Naive thymus-derived CD8-positive, alpha-beta T cell (primary cell): ENCODE measurements around the gene IWS1. TPM values are rescaled to one million over a fixed set of nuclear protein-coding genes. Genes with fewer than 3 reads are reported as not detected.
A peak's percentile ranks its signal among the peaks of the same experiment; 100 is the strongest.

ENCODE experiments used
- ATAC-seq, 2 donors: fragments of 150-1000 bp; cut with Tn5 transposase in 1 of 2; sonication (Bioruptor Pico), chemical (Tn5 transposase) in 1 of 2; 1 replicate in 1 of 2; 2 replicates in 1 of 2; pipeline ENCODE4 v1.10.0; 2021; ENCODE audit warnings: mild to moderate bottlenecking in 2 of 2, moderate library complexity in 2 of 2
- POLR2A ChIA-PET: fragments of 350-600 bp; sonication (Branson Sonifier 250); formaldehyde crosslinking; loops from one replicate; lab custom pipeline; 2021; ENCODE audit warnings: antibody characterized with exemption; lab: Charles Lee
- DNase-seq, 10 donors: peaks; one replicate each; pipeline versions ENCODE4 v3.0.0 to v3.0.0-alpha.2; 2020 to 2022
- H3K27ac Mint-ChIP-seq, 10 donors: one replicate each; pipeline ENCODE4 v1.8.0; 2020 to 2022; ENCODE audit warnings: mild to moderate bottlenecking in 10 of 10, mixed read lengths in 10 of 10, moderate library complexity in 4 of 10, inconsistent platforms in 1 of 10
- H3K27me3 Mint-ChIP-seq, 5 donors: one replicate each; pipeline ENCODE4 v1.8.0; 2021 to 2022; ENCODE audit warnings: mixed read lengths in 5 of 5
- H3K36me3 Mint-ChIP-seq, 3 donors: one replicate each; pipeline ENCODE4 v1.8.0; 2020 to 2022; ENCODE audit warnings: mixed read lengths in 3 of 3, mild to moderate bottlenecking in 2 of 3, inconsistent platforms in 1 of 3
- H3K4me1 Mint-ChIP-seq, 4 donors: one replicate each; pipeline ENCODE4 v1.8.0; 2021 to 2022; ENCODE audit warnings: mixed read lengths in 4 of 4
- H3K4me3 Mint-ChIP-seq, 10 donors: one replicate each; pipeline ENCODE4 v1.8.0; 2020 to 2022; ENCODE audit warnings: mild to moderate bottlenecking in 10 of 10, mixed read lengths in 10 of 10, moderate library complexity in 6 of 10, inconsistent platforms in 1 of 10
- H3K9me3 Mint-ChIP-seq, 9 donors: one replicate each; pipeline ENCODE4 v1.8.0; 2020 to 2022; ENCODE audit warnings: mixed read lengths in 9 of 9, mild to moderate bottlenecking in 3 of 9, inconsistent platforms in 1 of 9, moderate library complexity in 1 of 9
- polyA plus RNA-seq, 3 donors: library from polyadenylated mRNA; unstranded; fragments of 300-500 nt; fragmentation: Illumina TruSeq; gene quantifications; one replicate each; pipeline ENCODE4 v1.2.3, GENCODE V29; 2021
- total RNA-seq, 8 experiments: library from RNA in 2 of 8; stranded (reverse) in 2 of 8; gene quantifications; one replicate each; pipeline ENCODE4 v1.2.3 and lab custom pipeline; 2021 to 2026

Gene IWS1
- total and polyA plus RNA-seq, 5 experiments from 2014 or later = 12.4 to 50.7 (median 30.1) TPM

GRCh38 chr2:127504552-127505430 is 21.5 kb downstream of the IWS1 start:
- no peaks in the 10 kb centered on the region for H3K9me3 Mint-ChIP-seq

GRCh38 chr2:127503491-127503890 is 22.8 kb downstream of the IWS1 start:
- H3K4me1 Mint-ChIP-seq = peaks cover 13 to 21% (median 16%) of the 10 kb centered on the region in 4 donors
- H3K9me3 Mint-ChIP-seq = no peaks in the 10 kb centered on the region
- H3K27me3 Mint-ChIP-seq = no peaks in the 10 kb centered on the region
- H3K4me3 Mint-ChIP-seq = no peak overlapping the region
- peaks cover 21 to 78% (median 27%) of the 10 kb centered on the region in 3 donors for H3K36me3 Mint-ChIP-seq
- DNase-seq (no peak), ATAC-seq (no peak)
- POLR2A ChIA-PET = no interaction called here
- H3K27ac Mint-ChIP-seq = peak overlapping the region in 6 of 10 donors; percentile 8 to 56 (median 38)

More at GRCh38 chr2:127504552-127505430, 21.5 kb downstream of the IWS1 start:
- Mint-ChIP-seq H3K4me1 (peaks cover 19 to 31% (median 27%) of the 10 kb centered on the region in 4 donors), H3K27ac (peak overlapping the region in 7 of 10 donors; percentile 4 to 70 (median 57)), H3K27me3 (no peaks in the 10 kb centered on the region), H3K4me3 (no peak overlapping the region), H3K36me3 (peaks cover 21 to 73% (median 24%) of the 10 kb centered on the region in 3 donors)
- POLR2A ChIA-PET = no interaction called here
- ATAC-seq (no peak), DNase-seq (no peak)

GRCh38 chr2:127498386-127498785 is 27.9 kb downstream of the IWS1 start:
- Mint-ChIP-seq H3K4me1 (peaks cover 0 to 4% (median 0%) of the 10 kb centered on the region in 4 donors), H3K9me3 (no peaks in the 10 kb centered on the region), H3K27ac (peak overlapping the region in 6 of 10 donors; percentile 21 to 65 (median 38)), H3K36me3 (peaks cover 20 to 92% (median 21%) of the 10 kb centered on the region in 3 donors), H3K27me3 (no peaks in the 10 kb centered on the region), H3K4me3 (no peak overlapping the region)
- no peak for ATAC-seq
- POLR2A ChIA-PET = no interaction called here
- DNase-seq = no peak

- DNase-seq = no peak
- Mint-ChIP-seq H3K27me3 (no peaks in the 10 kb centered on the region), H3K27ac (no peak overlapping the region)
Measured at GRCh38 chr2:127490283-127490682, 36.0 kb downstream of the IWS1 start.

GRCh38 chr2:127486247-127487058 is 39.8 kb downstream of the IWS1 start:
- no peak for DNase-seq
- ATAC-seq = no peak
- Mint-ChIP-seq H3K27me3 (no peaks in the 10 kb centered on the region), H3K4me3 (peak overlapping the region in 8 of 10 donors; percentile 11 to 74 (median 58)), H3K36me3 (peaks cover 0 to 84% (median 21%) of the 10 kb centered on the region in 3 donors), H3K9me3 (no peaks in the 10 kb centered on the region), H3K27ac (peak overlapping the region; percentile 76 to 95 (median 87)), H3K4me1 (peaks cover 22 to 45% (median 36%) of the 10 kb centered on the region in 4 donors)
- POLR2A ChIA-PET = no interaction called here

More at GRCh38 chr2:127490283-127490682, 36.0 kb downstream of the IWS1 start:
- Mint-ChIP-seq H3K4me3 (no peak overlapping the region), H3K4me1 (peaks cover 18 to 37% (median 29%) of the 10 kb centered on the region in 4 donors), H3K36me3 (peaks cover 0 to 88% (median 24%) of the 10 kb centered on the region in 3 donors), H3K9me3 (no peaks in the 10 kb centered on the region)
- POLR2A ChIA-PET = no interaction called here
- ATAC-seq = no peak

- no peaks in the 10 kb centered on the region for H3K9me3 Mint-ChIP-seq
- peak overlapping the region; percentile 76 to 95 (median 84) for H3K27ac Mint-ChIP-seq
- H3K4me3 Mint-ChIP-seq = peak overlapping the region in 9 of 10 donors; percentile 3 to 74 (median 55)
- ATAC-seq = peak; percentile 44 to 63
- no peak for DNase-seq
- H3K36me3 Mint-ChIP-seq = peaks cover 0 to 84% (median 23%) of the 10 kb centered on the region in 3 donors
- peaks cover 22 to 45% (median 36%) of the 10 kb centered on the region in 4 donors for H3K4me1 Mint-ChIP-seq
- POLR2A ChIA-PET = no interaction called here
- no peaks in the 10 kb centered on the region for H3K27me3 Mint-ChIP-seq
Measured at GRCh38 chr2:127485694-127486071, 40.6 kb downstream of the IWS1 start.

GRCh38 chr2:127485051-127485693 is 41.1 kb downstream of the IWS1 start:
- Mint-ChIP-seq H3K4me1 (peaks cover 22 to 45% (median 36%) of the 10 kb centered on the region in 4 donors), H3K4me3 (peak overlapping the region in 7 of 10 donors; percentile 27 to 74 (median 63)), H3K27ac (peak overlapping the region; percentile 76 to 95 (median 84)), H3K9me3 (no peaks in the 10 kb centered on the region), H3K36me3 (peaks cover 0 to 84% (median 24%) of the 10 kb centered on the region in 3 donors), H3K27me3 (no peaks in the 10 kb centered on the region)
- POLR2A ChIA-PET = no interaction called here
- DNase-seq (peak in 2 of 10 donors; percentile 17 to 22), ATAC-seq (peak; percentile 49 to 81)

- Mint-ChIP-seq H3K27me3 (no peaks in the 10 kb centered on the region), H3K4me1 (peaks cover 13 to 26% (median 25%) of the 10 kb centered on the region in 4 donors), H3K36me3 (peaks cover 0 to 62% (median 13%) of the 10 kb centered on the region in 3 donors), H3K9me3 (no peaks in the 10 kb centered on the region), H3K4me3 (no peak overlapping the region), H3K27ac (peak overlapping the region in 7 of 10 donors; percentile 17 to 88 (median 53))
- no peak for DNase-seq
- POLR2A ChIA-PET = interaction anchor here (0.7 to 1.1 kb wide), 2 partner anchors 16 to 94 kb away, joined by 3 read pairs; no protein-coding TSS in a partner anchor
- no peak for ATAC-seq
Measured at GRCh38 chr2:127482031-127482430, 44.3 kb downstream of the IWS1 start.

- H3K9me3 Mint-ChIP-seq = peaks cover 0 to 12% (median 4%) of the 10 kb centered on the region in 9 donors
Measured at GRCh38 chr2:127479866-127480743, 46.2 kb downstream of the IWS1 start.

GRCh38 chr2:127479219-127479825 is 47.0 kb downstream of the IWS1 start:
- peaks cover 0 to 14% (median 4%) of the 10 kb centered on the region in 9 donors for H3K9me3 Mint-ChIP-seq

More at GRCh38 chr2:127479866-127480743, 46.2 kb downstream of the IWS1 start:
- no peak for ATAC-seq
- H3K36me3 Mint-ChIP-seq = peaks cover 7 to 51% (median 16%) of the 10 kb centered on the region in 3 donors
- POLR2A ChIA-PET = no interaction called here
- DNase-seq = no peak
- H3K4me1 Mint-ChIP-seq = peaks cover 6 to 7% (median 7%) of the 10 kb centered on the region in 4 donors
- H3K27me3 Mint-ChIP-seq = no peaks in the 10 kb centered on the region
- H3K4me3 Mint-ChIP-seq = no peak overlapping the region
- peak overlapping the region in 1 of 10 donors; percentile 27 for H3K27ac Mint-ChIP-seq

More at GRCh38 chr2:127479219-127479825, 47.0 kb downstream of the IWS1 start:
- H3K4me3 Mint-ChIP-seq = no peak overlapping the region
- H3K27ac Mint-ChIP-seq = peak overlapping the region in 1 of 10 donors; percentile 51
- DNase-seq (peak in 3 of 10 donors; percentile 26 to 52 (median 42)), ATAC-seq (peak; percentile 46 to 61)
- H3K27me3 Mint-ChIP-seq = no peaks in the 10 kb centered on the region
- peaks cover 7 to 45% (median 17%) of the 10 kb centered on the region in 3 donors for H3K36me3 Mint-ChIP-seq
- POLR2A ChIA-PET = interaction anchor here (0.6 to 1.0 kb wide), 2 partner anchors 73 to 186 kb away, joined by 3 to 4 read pairs; partner anchors contain the start of gene ERCC3
- peaks cover 0 to 3% (median under 1%) of the 10 kb centered on the region in 4 donors for H3K4me1 Mint-ChIP-seq
